ENCODE results near the gene CNNM4. TPM values are rescaled to one million over a fixed set of nuclear protein-coding genes. Genes with fewer than 3 reads are reported as not detected.

CNNM4 gene
- total RNA-seq, 1 donor from 2014 or later, result 9.9 TPM

GRCh38 chr2:96763511-96764252 lies 3.0 kb downstream of the CNNM4 start:
- Mint-ChIP-seq H3K4me3 (peak overlapping the region; percentile 92), H3K9me3 (no peaks in the 10 kb centered on the region), H3K27me3 (ENCODE audit: insufficient read depth) (no peaks in the 10 kb centered on the region), H3K4me1 (ENCODE audit: low read depth) (peaks cover 67% of the 10 kb centered on the region), H3K27ac (no peak overlapping the region), H3K36me3 (ENCODE audit: low read depth) (peaks cover 12% of the 10 kb centered on the region)
- intact Hi-C loops (cut with micrococcal nuclease), result loop anchor here (5.0 kb wide), 4 partner anchors 94 to 211 kb away; partner anchors contain the start of gene ANKRD39
- no peak for DNase-seq (ENCODE audit: low spot score)

GRCh38 chr2:96764253-96764637 lies 3.5 kb downstream of the CNNM4 start:
- H3K4me3 Mint-ChIP-seq, result peak overlapping the region; percentile 70

GRCh38 chr2:96767135-96767871 lies 6.6 kb downstream of the CNNM4 start:
- no peak overlapping the region for H3K27ac Mint-ChIP-seq
- intact Hi-C loops (cut with micrococcal nuclease), result no loop called here

More at GRCh38 chr2:96764253-96764637, 3.5 kb downstream of the CNNM4 start:
- peaks cover 12% of the 10 kb centered on the region for H3K36me3 Mint-ChIP-seq (ENCODE audit: low read depth)
- H3K4me1 Mint-ChIP-seq (ENCODE audit: low read depth), result peaks cover 62% of the 10 kb centered on the region
- no peaks in the 10 kb centered on the region for H3K9me3 Mint-ChIP-seq
- H3K27me3 Mint-ChIP-seq (ENCODE audit: insufficient read depth), result no peaks in the 10 kb centered on the region
- H3K27ac Mint-ChIP-seq, result no peak overlapping the region
- no peak for DNase-seq (ENCODE audit: low spot score)
- intact Hi-C loops (cut with micrococcal nuclease), result loop anchor here (5.0 kb wide), 4 partner anchors 93 to 212 kb away; partner anchors contain the start of gene ANKRD39

GRCh38 chr2:96768083-96768561 lies 7.4 kb downstream of the CNNM4 start:
- no peak for DNase-seq (ENCODE audit: low spot score)
- intact Hi-C loops (cut with micrococcal nuclease), result no loop called here
- H3K27ac Mint-ChIP-seq, result no peak overlapping the region
- no peaks in the 10 kb centered on the region for H3K27me3 Mint-ChIP-seq (ENCODE audit: insufficient read depth)
- no peaks in the 10 kb centered on the region for H3K9me3 Mint-ChIP-seq
- no peak overlapping the region for H3K4me3 Mint-ChIP-seq
- H3K36me3 Mint-ChIP-seq (ENCODE audit: low read depth), result peaks cover 15% of the 10 kb centered on the region
- peaks cover 44% of the 10 kb centered on the region for H3K4me1 Mint-ChIP-seq (ENCODE audit: low read depth)

More at GRCh38 chr2:96767135-96767871, 6.6 kb downstream of the CNNM4 start:
- no peak for DNase-seq (ENCODE audit: low spot score)
- H3K4me1 Mint-ChIP-seq (ENCODE audit: low read depth), result peaks cover 44% of the 10 kb centered on the region
- peaks cover 17% of the 10 kb centered on the region for H3K36me3 Mint-ChIP-seq (ENCODE audit: low read depth)
- no peaks in the 10 kb centered on the region for H3K9me3 Mint-ChIP-seq
- no peak overlapping the region for H3K4me3 Mint-ChIP-seq
- H3K27me3 Mint-ChIP-seq (ENCODE audit: insufficient read depth), result no peaks in the 10 kb centered on the region

- intact Hi-C loops (cut with micrococcal nuclease), result no loop called here
- H3K27me3 Mint-ChIP-seq (ENCODE audit: insufficient read depth), result no peaks in the 10 kb centered on the region
- no peak for DNase-seq (ENCODE audit: low spot score)
- peaks cover 12% of the 10 kb centered on the region for H3K36me3 Mint-ChIP-seq (ENCODE audit: low read depth)
- H3K9me3 Mint-ChIP-seq, result no peaks in the 10 kb centered on the region
- no peak overlapping the region for H3K4me3 Mint-ChIP-seq
- peaks cover 41% of the 10 kb centered on the region for H3K4me1 Mint-ChIP-seq (ENCODE audit: low read depth)
- no peak overlapping the region for H3K27ac Mint-ChIP-seq
Observed at GRCh38 chr2:96769814-96770213, 9.1 kb downstream of the CNNM4 start.

- Mint-ChIP-seq H3K27ac (no peak overlapping the region), H3K4me1 (ENCODE audit: low read depth) (peaks cover 46% of the 10 kb centered on the region), H3K36me3 (ENCODE audit: low read depth) (peaks cover 12% of the 10 kb centered on the region), H3K27me3 (ENCODE audit: insufficient read depth) (no peaks in the 10 kb centered on the region), H3K9me3 (no peaks in the 10 kb centered on the region), H3K4me3 (no peak overlapping the region)
- no peak for DNase-seq (ENCODE audit: low spot score)
- intact Hi-C loops (cut with micrococcal nuclease), result no loop called here
Observed at GRCh38 chr2:96770442-96771202, 9.9 kb downstream of the CNNM4 start.

- H3K36me3 Mint-ChIP-seq (ENCODE audit: low read depth), result peaks cover 8% of the 10 kb centered on the region
- H3K27me3 Mint-ChIP-seq (ENCODE audit: insufficient read depth), result no peaks in the 10 kb centered on the region
- DNase-seq (ENCODE audit: low spot score), result no peak
- intact Hi-C loops (cut with micrococcal nuclease), result no loop called here
- H3K4me3 Mint-ChIP-seq, result no peak overlapping the region
- H3K9me3 Mint-ChIP-seq, result no peaks in the 10 kb centered on the region
- peaks cover 38% of the 10 kb centered on the region for H3K4me1 Mint-ChIP-seq (ENCODE audit: low read depth)
- no peak overlapping the region for H3K27ac Mint-ChIP-seq
Observed at GRCh38 chr2:96771796-96772618, 11.3 kb downstream of the CNNM4 start.

GRCh38 chr2:96772903-96773671 lies 12.4 kb downstream of the CNNM4 start:
- DNase-seq (ENCODE audit: low spot score), result no peak
- Mint-ChIP-seq H3K27ac (peak overlapping the region; percentile 6), H3K27me3 (ENCODE audit: insufficient read depth) (no peaks in the 10 kb centered on the region), H3K4me3 (no peak overlapping the region), H3K9me3 (no peaks in the 10 kb centered on the region), H3K4me1 (ENCODE audit: low read depth) (peaks cover 33% of the 10 kb centered on the region), H3K36me3 (ENCODE audit: low read depth) (peaks cover 6% of the 10 kb centered on the region)
- intact Hi-C loops (cut with micrococcal nuclease), result loop anchor here (1.0 kb wide), 1 partner anchor 12 kb away; no protein-coding TSS in a partner anchor

GRCh38 chr2:96773922-96774321 lies 13.2 kb downstream of the CNNM4 start:
- Mint-ChIP-seq H3K27me3 (ENCODE audit: insufficient read depth) (no peaks in the 10 kb centered on the region), H3K4me1 (ENCODE audit: low read depth) (peaks cover 33% of the 10 kb centered on the region), H3K9me3 (no peaks in the 10 kb centered on the region), H3K27ac (peak overlapping the region; percentile 75), H3K4me3 (peak overlapping the region; percentile 67), H3K36me3 (ENCODE audit: low read depth) (peaks cover 6% of the 10 kb centered on the region)
- intact Hi-C loops (cut with micrococcal nuclease), result loop anchor here (1.0 kb wide), 1 partner anchor 13 kb away; no protein-coding TSS in a partner anchor
- peak; percentile 29 for DNase-seq (ENCODE audit: low spot score)

GRCh38 chr2:96775160-96775559 lies 14.5 kb downstream of the CNNM4 start:
- intact Hi-C loops (cut with micrococcal nuclease), result no loop called here
- H3K9me3 Mint-ChIP-seq, result no peaks in the 10 kb centered on the region
- H3K27me3 Mint-ChIP-seq (ENCODE audit: insufficient read depth), result no peaks in the 10 kb centered on the region
- peaks cover 33% of the 10 kb centered on the region for H3K4me1 Mint-ChIP-seq (ENCODE audit: low read depth)
- no peak for DNase-seq (ENCODE audit: low spot score)
- H3K36me3 Mint-ChIP-seq (ENCODE audit: low read depth), result peaks cover 6% of the 10 kb centered on the region
- H3K27ac Mint-ChIP-seq, result no peak overlapping the region
- H3K4me3 Mint-ChIP-seq, result no peak overlapping the region

GRCh38 chr2:96783388-96783787 lies 22.7 kb downstream of the CNNM4 start:
- Mint-ChIP-seq H3K4me1 (ENCODE audit: low read depth) (no peaks in the 10 kb centered on the region), H3K36me3 (ENCODE audit: low read depth) (peaks cover 5% of the 10 kb centered on the region), H3K4me3 (no peak overlapping the region), H3K27ac (no peak overlapping the region), H3K9me3 (no peaks in the 10 kb centered on the region), H3K27me3 (ENCODE audit: insufficient read depth) (no peaks in the 10 kb centered on the region)
- intact Hi-C loops (cut with micrococcal nuclease), result no loop called here
- DNase-seq (ENCODE audit: low spot score), result no peak
